T47D (cell line): ENCODE measurements around the gene MAK.
A peak's percentile ranks its signal among the peaks of the same experiment; 100 is the strongest.
"Not testable (repeated sequence)": the region's sequence is repeated elsewhere in the genome, so short reads cannot be mapped to it uniquely, and the experiment has no call there.

Source experiments
- DNase-seq, 2 experiments: peaks; one replicate each; pipeline versions ENCODE4 v3.0.0 to v3.0.0-alpha.2; 2011 to 2012; ENCODE audit warnings: low read depth in 1 of 2, low spot score in 1 of 2
- JUND ChIP-seq: IDR thresholded peaks from 2 replicates; pipeline ENCODE4 v1.6.1; 2012; ENCODE audit warnings: low read depth
- in situ Hi-C: cut with HindIII; loops from 2 replicates; pipeline ENCODE4 v1.10.0; 2016; ENCODE audit warnings: low sequenced_read_pairs, low pct_unique_long_range_greater_than_20kb

The MAK gene

GRCh38 chr6:10793035-10793434 is 45.3 kb downstream of the MAK start:
- DNase-seq: no peak
- in situ Hi-C loops: no loop called here
- no peak for TF ChIP-seq JUND

GRCh38 chr6:10792101-10792500 is 46.2 kb downstream of the MAK start:
- no peak for TF ChIP-seq JUND
- DNase-seq: no peak
- in situ Hi-C loops: no loop called here

- in situ Hi-C loops: no loop called here
- no peak for DNase-seq
- no peak for TF ChIP-seq JUND
Measured at GRCh38 chr6:10791673-10792072, 46.7 kb downstream of the MAK start.

- no peak for TF ChIP-seq JUND
- in situ Hi-C loops: no loop called here
- no peak for DNase-seq
Measured at GRCh38 chr6:10779076-10779475, 59.3 kb downstream of the MAK start.

GRCh38 chr6:10778230-10778629 is 60.1 kb downstream of the MAK start:
- no peak for DNase-seq
- no peak for TF ChIP-seq JUND
- in situ Hi-C loops: no loop called here

- in situ Hi-C loops: no loop called here
- DNase-seq: no peak
- TF ChIP-seq JUND: no peak
Measured at GRCh38 chr6:10771371-10771894, 66.9 kb downstream of the MAK start.

GRCh38 chr6:10769419-10769818 is 68.9 kb downstream of the MAK start:
- in situ Hi-C loops: no loop called here
- no peak for TF ChIP-seq JUND
- no peak for DNase-seq

GRCh38 chr6:10763006-10763405 is 75.3 kb downstream of the MAK start:
- TF ChIP-seq JUND: no peak
- no peak for DNase-seq
- in situ Hi-C loops: no loop called here

- in situ Hi-C loops: no loop called here
- no peak for DNase-seq
- no peak for TF ChIP-seq JUND
Measured at GRCh38 chr6:10759884-10760329, 78.4 kb downstream of the MAK start.

GRCh38 chr6:10759312-10759839 is 79.0 kb downstream of the MAK start:
- peak; percentile 7 to 82 for DNase-seq
- in situ Hi-C loops: no loop called here
- TF ChIP-seq JUND: peak; percentile 49; the same call in 1 of the 2 replicates

GRCh38 chr6:10756085-10756484 is 82.3 kb downstream of the MAK start:
- DNase-seq: no peak
- no peak for TF ChIP-seq JUND
- in situ Hi-C loops: no loop called here

GRCh38 chr6:10751757-10752156 is 86.6 kb downstream of the MAK start:
- DNase-seq, in situ Hi-C loops: not testable (repeated sequence)

- in situ Hi-C loops, DNase-seq: not testable (repeated sequence)
Measured at GRCh38 chr6:10750568-10750967, 87.8 kb downstream of the MAK start.

- in situ Hi-C loops: no loop called here
- DNase-seq: no peak
- no peak for TF ChIP-seq JUND
Measured at GRCh38 chr6:10749734-10750133, 88.6 kb downstream of the MAK start.
